Stimulated activated CD8-positive, alpha-beta memory T cell treated with anti-CD3 and anti-CD28 coated beads, Interleukin-15, amount 100 ng/mL, for 24 hours (primary cell): Measurements from ENCODE around the gene UTY.
"Not testable (repeated sequence)": the region's sequence is repeated elsewhere in the genome, so short reads cannot be mapped to it uniquely, and the experiment has no call there.

Experiments used
- DNase-seq: peaks from one replicate; pipeline ENCODE4 v3.0.0-alpha.2; 2020; ENCODE audit warnings: low read depth

Gene UTY

GRCh38 chrY:13299411-13299810, 180.4 kb downstream of the UTY start:
- no peak for DNase-seq

- no peak for DNase-seq
These were observed 183.5 kb downstream of the UTY start for GRCh38 chrY:13296176-13296890.

GRCh38 chrY:13295026-13295425, 184.8 kb downstream of the UTY start:
- no peak for DNase-seq

- no peak for DNase-seq
These were observed 188.6 kb downstream of the UTY start for GRCh38 chrY:13291199-13291598.

GRCh38 chrY:13282151-13283054, 197.4 kb downstream of the UTY start:
- not testable (repeated sequence) for DNase-seq

- no peak for DNase-seq
These were observed 200.3 kb downstream of the UTY start for GRCh38 chrY:13279561-13279960.

- DNase-seq: no peak
These were observed 208.1 kb downstream of the UTY start for GRCh38 chrY:13271706-13272105.

- DNase-seq: not testable (repeated sequence)
These were observed 225.8 kb downstream of the UTY start for GRCh38 chrY:13253941-13254440.

- no peak for DNase-seq
These were observed 229.4 kb downstream of the UTY start for GRCh38 chrY:13250421-13250820.

GRCh38 chrY:13243716-13244115, 236.1 kb downstream of the UTY start:
- DNase-seq: no peak

- no peak for DNase-seq
These were observed 245.9 kb downstream of the UTY start for GRCh38 chrY:13233901-13234300.

GRCh38 chrY:13233118-13233517, 246.7 kb downstream of the UTY start:
- DNase-seq: no peak

- no peak for DNase-seq
These were observed 252.4 kb downstream of the UTY start for GRCh38 chrY:13227354-13227953.

GRCh38 chrY:13210961-13211646, 268.7 kb downstream of the UTY start:
- no peak for DNase-seq

GRCh38 chrY:13205214-13205613, 274.6 kb downstream of the UTY start:
- no peak for DNase-seq
